ENCODE data around the gene ELP2. TPM values are rescaled to one million over a fixed set of nuclear protein-coding genes. Genes with fewer than 3 reads are reported as not detected.

The ELP2 gene
- total and polyA plus RNA-seq, 9 of the 15 experiments (the other 6 are each of a cell fraction or from before 2014, with no cell fraction given) = 76.8 to 192 (median 140) TPM

- POLR2A ChIA-PET = interaction anchor here (0.9 kb wide), 1 partner anchor 10 kb away, joined by 3 read pairs; no protein-coding TSS in a partner anchor
Measured at GRCh38 chr18:36152781-36153180, 23.1 kb downstream of the ELP2 start.

More at GRCh38 chr18:36152781-36153180, 23.1 kb downstream of the ELP2 start:
- Histone ChIP-seq H3K27ac (ENCODE audit: extremely low read depth, low read depth, low read length) (no peak overlapping the region), H3K36me3 (ENCODE audit: control insufficient read depth, insufficient read depth, low read length) (peaks cover 97% of the 10 kb centered on the region), H4K20me1 (replicated peaks; ENCODE audit: control insufficient read depth, insufficient read depth, low read length) (no peaks in the 10 kb centered on the region), H3K9me1 (ENCODE audit: control insufficient read depth, insufficient read depth, low read length) (no peaks in the 10 kb centered on the region), H3K9ac (ENCODE audit: insufficient read depth in 1 of 2, low read depth in 2 of 2, low read length in 2 of 2) (no peak overlapping the region), H3K4me2 (ENCODE audit: insufficient read depth, low read length) (no peak overlapping the region), H3K4me3 (no peak overlapping the region), H2AFZ (ENCODE audit: low read depth, low read length) (no peak overlapping the region), H3K79me2 (ENCODE audit: control insufficient read depth, insufficient read depth, low read length) (no peaks in the 10 kb centered on the region; the same call in 2 of the 3 replicates), H3K9me3 (replicated peaks; ENCODE audit: control insufficient read depth, insufficient read depth, low read depth, low read length) (no peaks in the 10 kb centered on the region), H3K4me1 (replicated peaks in 1 of 2; ENCODE audit: control insufficient read depth in 2 of 2, insufficient read depth in 2 of 2, low read length in 2 of 2) (no peaks in the 10 kb centered on the region), H3K27me3 (ENCODE audit: control insufficient read depth in 2 of 2, insufficient read depth in 2 of 2, low read length in 2 of 2) (no peaks in the 10 kb centered on the region)
- CTCF ChIA-PET (ENCODE audit: low intra/inter-chr PET ratio) = no interaction called here
- in situ Hi-C loops (cut with MboI) = no loop called here
- WGBS (ENCODE audit: insufficient coverage, low coverage, missing lambda C conversion rate) = 100% methylated on average over 1 of the region's 1 CpG
- BruUV-seq (replicated peaks) = TSS peak; percentile 10
- no peak for ATAC-seq
- no peak for FAIRE-seq
- TF ChIP-seq RBM15 (IDR thresholded peaks at IDR 0.05; ENCODE audit: insufficient read depth, low read length) = no peak
- TF ChIP-seq ZNF57 (CRISPR knock-in tag; IDR thresholded peaks at IDR 0.05) = no peak
- no peak for TF ChIP-seq FOXK2 (conservative IDR thresholded peaks at IDR 0.05 in 1 of 2, IDR thresholded peaks at IDR 0.05 in 1 of 2; ENCODE audit: low read depth in 2 of 2)
- no peak for TF ChIP-seq RCOR1 (IDR thresholded peaks at IDR 0.05; ENCODE audit: borderline replicate concordance in 1 of 2, low read depth in 2 of 2, low read length in 2 of 2)
- no peak for TF ChIP-seq ZNF384 (IDR thresholded peaks at IDR 0.05; ENCODE audit: low read depth, low read length)
- no peak for TF ChIP-seq UBTF (IDR thresholded peaks at IDR 0.05; ENCODE audit: borderline replicate concordance in 1 of 2, low read depth in 2 of 2, low read length in 2 of 2)
- no peak for TF ChIP-seq CC2D1A (IDR thresholded peaks at IDR 0.05)
- TF ChIP-seq PHF8 (IDR thresholded peaks at IDR 0.05; ENCODE audit: borderline replicate concordance, low read length) = no peak
- intact Hi-C loops (cut with micrococcal nuclease) = no loop called here
- DNase-seq (ENCODE audit: extremely low read depth in 1 of 4, low spot score in 3 of 4) = no peak

Measured in K562 (cell line).